A673 (cell line): ENCODE measurements around the gene TCL1B.

Source experiments
- CTCF ChIP-seq: fragments of 300-800, 200-600 bp; sonication (generic); conservative IDR thresholded peaks from 2 replicates; pipeline ENCODE4 v1.5.1; 2017; ENCODE audit warnings: low read depth, mild to moderate bottlenecking, antibody characterized with exemption, low read length, moderate library complexity, mixed read lengths
- EZH2 ChIP-seq: fragments of 200-600 bp; sonication (generic); IDR thresholded peaks from 2 replicates; pipeline ENCODE4 v1.6.1; 2017; ENCODE audit warnings: borderline replicate concordance, low read depth, mild to moderate bottlenecking, mixed read lengths, antibody characterized with exemption, low read length; ENCODE audit not compliant: poor library complexity, severe bottlenecking

GRCh38 chr14:95701846-95702221 is 15.6 kb downstream of the TCL1B start:
- TF ChIP-seq CTCF: no peak
- no peak for TF ChIP-seq EZH2
